Measurements from ENCODE around the gene SLC25A23.

SLC25A23 gene

DNA sequence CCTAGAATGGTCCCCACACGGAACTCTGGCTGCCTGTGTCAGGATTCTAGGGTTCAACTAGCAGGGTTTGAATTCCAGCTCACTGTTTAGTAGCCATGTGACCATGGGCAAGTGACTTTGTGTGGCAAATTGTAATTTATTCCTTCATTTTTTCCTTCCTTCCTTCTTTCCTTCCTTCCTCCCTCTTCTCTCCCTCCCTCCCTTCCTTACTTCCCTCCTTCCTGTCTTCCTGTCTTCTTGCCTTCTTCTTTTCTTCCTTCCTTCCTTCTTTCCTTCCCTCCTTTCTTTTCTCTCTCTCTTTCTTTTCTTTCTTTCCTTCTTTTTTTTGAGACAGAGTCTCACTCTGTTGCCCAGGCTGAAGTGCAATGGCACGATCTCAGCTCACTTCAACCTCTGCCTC lies 30.5 kb upstream of the SLC25A23 start:
- Mint-ChIP-seq H3K9me3 (peaks cover 9% of the 10 kb centered on the region), H3K4me1 (ENCODE audit: low read depth) (peaks cover 12% of the 10 kb centered on the region), H3K4me3 (peak overlapping the region; percentile 59), H3K36me3 (ENCODE audit: low read depth) (no peaks in the 10 kb centered on the region), H3K27me3 (ENCODE audit: low read depth) (no peaks in the 10 kb centered on the region), H3K27ac (peak overlapping the region; percentile 84)
- DNase-seq (ENCODE audit: low spot score): no peak

DNA sequence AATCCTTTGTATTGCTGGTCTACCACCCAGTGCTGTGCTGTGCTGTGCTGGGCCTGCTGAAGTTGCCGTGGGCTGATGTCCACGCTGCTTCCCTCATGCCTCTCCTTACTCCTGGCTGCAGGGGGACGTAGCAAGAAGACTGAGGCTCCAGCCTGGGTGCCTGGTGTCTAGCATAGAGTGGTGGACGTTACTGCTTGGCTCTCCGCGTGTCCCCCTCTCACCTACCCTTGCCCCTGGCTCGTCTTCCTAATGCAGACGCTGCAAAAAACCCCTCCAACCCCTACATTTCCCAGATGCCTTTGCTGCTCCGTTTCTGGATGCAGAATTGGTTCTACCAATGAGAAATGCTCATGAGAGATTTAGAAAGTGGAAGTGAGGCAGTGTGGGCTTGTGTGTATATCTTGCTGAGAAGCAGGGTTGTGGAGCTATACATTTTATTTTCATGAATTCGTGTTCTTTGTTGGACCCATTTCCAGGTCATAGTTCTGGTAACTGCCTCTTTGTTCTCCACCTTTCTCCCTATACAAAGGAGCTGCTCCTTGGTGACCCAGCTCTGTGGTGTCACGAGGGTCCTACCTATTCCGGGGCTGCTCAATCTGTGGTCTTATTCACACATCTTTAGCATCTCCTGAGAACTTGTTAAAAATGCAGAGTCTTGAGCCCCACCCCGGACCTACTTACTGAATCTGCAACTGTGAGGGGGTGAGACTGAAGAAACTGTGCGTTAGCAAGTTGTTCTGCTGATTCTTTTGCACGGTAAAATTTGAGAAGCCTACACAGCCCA lies 29.9 kb upstream of the SLC25A23 start:
- Mint-ChIP-seq H3K27me3 (ENCODE audit: low read depth) (no peaks in the 10 kb centered on the region), H3K27ac (peak overlapping the region; percentile 84), H3K4me3 (peak overlapping the region; percentile 59), H3K9me3 (peaks cover 9% of the 10 kb centered on the region), H3K4me1 (ENCODE audit: low read depth) (peaks cover 12% of the 10 kb centered on the region), H3K36me3 (ENCODE audit: low read depth) (no peaks in the 10 kb centered on the region)
- no peak for DNase-seq (ENCODE audit: low spot score)

DNA sequence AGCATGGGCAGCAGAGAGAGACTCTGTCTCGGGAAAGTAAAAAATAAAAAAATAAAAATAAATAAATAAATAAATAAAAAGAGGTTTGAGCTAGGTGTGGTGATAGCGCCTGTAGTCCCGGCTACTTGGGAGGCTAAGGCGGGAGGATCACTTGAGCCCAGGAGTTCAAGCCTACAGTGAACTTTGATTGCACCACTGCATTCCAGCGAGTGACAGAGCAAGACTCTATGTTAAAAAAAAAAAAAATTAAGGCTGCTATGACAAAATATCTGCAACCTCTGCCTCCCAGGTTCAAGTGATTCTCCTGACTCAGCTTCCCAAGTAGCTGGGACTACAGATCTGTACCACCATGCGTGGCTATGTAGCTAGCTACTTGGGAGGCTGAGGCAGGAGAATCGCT lies 25.2 kb upstream of the SLC25A23 start:
- Mint-ChIP-seq H3K4me1 (ENCODE audit: low read depth) (peaks cover 31% of the 10 kb centered on the region), H3K27ac (no peak overlapping the region), H3K36me3 (ENCODE audit: low read depth) (peaks cover 6% of the 10 kb centered on the region), H3K4me3 (no peak overlapping the region), H3K9me3 (no peaks in the 10 kb centered on the region), H3K27me3 (ENCODE audit: low read depth) (no peaks in the 10 kb centered on the region)
- DNase-seq (ENCODE audit: low spot score): no peak

DNA sequence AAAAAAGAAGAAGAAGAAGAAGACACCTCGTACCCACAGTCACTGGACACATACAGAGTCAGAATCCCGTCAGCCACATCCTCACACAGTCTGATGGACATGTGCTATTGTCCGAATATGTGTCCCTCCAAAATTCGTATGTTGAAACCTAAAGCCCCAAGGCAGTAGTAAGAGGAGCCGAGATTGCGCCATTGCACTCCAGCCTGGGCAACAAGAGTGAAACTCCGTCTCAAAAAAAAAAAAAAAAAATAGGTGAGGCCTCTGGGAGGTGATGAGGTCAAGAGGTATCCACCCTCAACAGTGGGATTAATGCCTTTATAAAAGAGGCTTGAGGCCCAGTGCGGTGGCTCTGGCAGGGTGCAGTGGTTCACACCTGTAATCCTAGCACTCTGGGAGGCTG lies 24.6 kb upstream of the SLC25A23 start:
- Mint-ChIP-seq H3K9me3 (no peaks in the 10 kb centered on the region), H3K4me3 (no peak overlapping the region), H3K36me3 (ENCODE audit: low read depth) (peaks cover 7% of the 10 kb centered on the region), H3K4me1 (ENCODE audit: low read depth) (peaks cover 26% of the 10 kb centered on the region), H3K27ac (no peak overlapping the region), H3K27me3 (ENCODE audit: low read depth) (no peaks in the 10 kb centered on the region)
- DNase-seq (ENCODE audit: low spot score): no peak

DNA sequence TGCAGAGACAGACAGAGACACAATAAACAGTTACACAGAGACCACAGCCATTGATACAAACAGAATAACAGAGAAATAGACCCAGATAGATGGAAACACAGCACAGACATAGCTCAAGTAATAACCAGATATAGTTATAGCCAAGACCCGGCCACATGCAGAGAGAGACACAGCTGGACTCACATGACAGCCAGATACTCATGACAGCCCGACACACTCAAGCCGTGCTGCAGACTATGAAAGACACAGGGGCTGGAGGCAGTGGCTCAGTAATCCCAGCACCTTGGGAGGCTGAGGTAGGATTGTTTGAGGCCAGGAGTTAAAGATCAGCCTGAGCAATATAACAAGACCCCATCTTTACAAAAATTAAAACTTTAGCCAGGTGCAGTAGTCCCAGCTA lies 23.6 kb upstream of the SLC25A23 start:
- Mint-ChIP-seq H3K27ac (peak overlapping the region; percentile 16), H3K4me1 (ENCODE audit: low read depth) (peaks cover 24% of the 10 kb centered on the region), H3K4me3 (no peak overlapping the region), H3K36me3 (ENCODE audit: low read depth) (peaks cover 7% of the 10 kb centered on the region), H3K9me3 (no peaks in the 10 kb centered on the region), H3K27me3 (ENCODE audit: low read depth) (no peaks in the 10 kb centered on the region)
- no peak for DNase-seq (ENCODE audit: low spot score)

DNA sequence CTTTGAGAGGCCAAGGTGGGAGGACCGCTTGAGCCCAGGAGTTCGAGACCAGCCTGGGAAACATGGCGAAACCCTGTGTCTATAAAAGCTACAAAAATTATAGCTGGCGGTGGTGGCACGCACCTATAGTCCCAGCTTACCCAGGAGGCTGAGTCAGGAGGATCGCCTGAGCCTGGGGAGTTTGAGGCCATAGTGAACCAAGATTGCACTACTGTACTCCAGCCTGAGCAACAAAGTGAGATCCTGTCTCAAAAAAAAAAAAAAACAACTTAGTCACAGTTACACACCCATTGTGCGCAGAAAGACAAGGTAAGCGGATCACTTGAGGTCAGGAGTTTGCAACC lies 22.7 kb upstream of the SLC25A23 start:
- no peak for DNase-seq (ENCODE audit: low spot score)
- Mint-ChIP-seq H3K27me3 (ENCODE audit: low read depth) (no peaks in the 10 kb centered on the region), H3K4me3 (peak overlapping the region; percentile 98), H3K4me1 (ENCODE audit: low read depth) (peaks cover 24% of the 10 kb centered on the region), H3K9me3 (no peaks in the 10 kb centered on the region), H3K27ac (peak overlapping the region; percentile 94), H3K36me3 (ENCODE audit: low read depth) (peaks cover 7% of the 10 kb centered on the region)

DNA sequence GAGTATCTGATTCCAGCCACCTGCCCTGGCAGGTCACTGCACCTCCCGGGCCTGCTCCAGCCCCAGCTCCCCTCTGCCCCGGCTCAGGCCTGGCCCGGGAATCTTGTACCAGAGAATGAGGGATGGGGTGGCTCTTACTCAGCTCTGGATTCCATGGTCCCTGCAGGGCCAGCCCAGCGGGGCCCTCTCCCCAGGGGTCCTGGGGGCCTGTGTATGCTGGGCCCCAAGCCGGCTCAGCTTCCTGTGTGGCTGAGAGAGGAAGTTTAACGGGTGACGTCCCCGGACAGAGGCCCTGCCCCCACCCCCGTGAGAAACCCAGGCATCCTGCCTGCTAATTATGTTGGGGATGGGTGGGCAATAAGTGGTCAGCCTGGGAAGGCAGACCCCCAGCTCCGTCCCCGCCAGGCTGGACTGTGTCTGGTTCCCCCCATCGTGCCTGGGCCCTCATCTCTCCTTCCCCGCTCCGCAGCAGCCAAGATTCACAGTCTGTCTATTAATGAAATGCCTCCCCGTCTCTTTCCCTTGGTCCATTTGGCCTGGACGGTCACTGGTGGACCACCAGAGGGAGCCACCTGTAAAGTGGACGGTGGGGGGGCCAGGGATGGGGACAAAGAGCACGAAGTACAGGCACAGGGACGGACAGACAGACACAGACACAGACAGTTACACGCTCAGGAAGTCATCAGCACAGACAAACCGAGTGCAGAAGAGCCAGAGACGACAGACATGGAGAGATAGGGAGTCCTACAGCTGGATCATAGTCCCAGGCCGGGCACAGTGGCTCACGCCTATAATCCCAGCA lies 22.1 kb upstream of the SLC25A23 start, which contains the start of gene DENND1C:
Gene DENND1C, minus strand, starts transcription at position 247 of the 802 bp plus-strand sequence. Its CDS starts 92 bp downstream, at position 155.
- H3K4me3 Mint-ChIP-seq: peak within 1 kb of the TSS; percentile 98
- DNase-seq (ENCODE audit: low spot score): peak; percentile 60
- no peaks in the 10 kb centered on the region for H3K27me3 Mint-ChIP-seq (ENCODE audit: low read depth)
- no peaks in the 10 kb centered on the region for H3K9me3 Mint-ChIP-seq
- peak within 1 kb of the TSS; percentile 94 for H3K27ac Mint-ChIP-seq
- peaks cover 9% of the 10 kb centered on the region for H3K36me3 Mint-ChIP-seq (ENCODE audit: low read depth)
- H3K4me1 Mint-ChIP-seq (ENCODE audit: low read depth): peaks cover 24% of the 10 kb centered on the region

DNA sequence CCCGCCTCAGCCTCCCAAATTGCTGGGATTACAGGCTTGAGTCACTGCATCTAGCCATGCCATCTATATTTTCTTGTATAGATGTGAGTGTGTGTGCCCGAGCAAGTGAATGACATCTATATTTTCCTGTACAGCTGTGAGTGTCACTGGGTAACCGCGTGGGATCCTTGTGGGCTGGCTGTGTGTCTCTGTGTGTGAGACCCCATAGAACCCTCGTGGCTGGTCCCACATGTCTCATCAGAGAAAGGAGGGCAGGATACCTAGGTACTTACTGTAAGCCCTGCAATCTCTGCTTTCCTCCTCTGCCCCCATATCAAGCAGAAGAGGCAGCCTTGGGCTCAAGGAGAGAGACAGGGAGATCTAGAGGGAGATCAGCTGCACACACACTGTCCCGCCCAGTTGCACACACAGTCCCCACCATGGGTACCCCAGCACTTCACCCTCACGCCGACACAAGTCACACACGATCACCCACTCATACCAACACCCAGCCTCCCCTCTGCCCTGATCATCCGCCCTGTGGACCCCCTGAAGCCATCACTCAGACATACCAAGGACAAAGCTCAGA lies 21.3 kb upstream of the SLC25A23 start:
- Mint-ChIP-seq H3K27ac (peak overlapping the region; percentile 94), H3K4me1 (ENCODE audit: low read depth) (peaks cover 24% of the 10 kb centered on the region), H3K4me3 (peak overlapping the region; percentile 98), H3K27me3 (ENCODE audit: low read depth) (no peaks in the 10 kb centered on the region), H3K9me3 (no peaks in the 10 kb centered on the region), H3K36me3 (ENCODE audit: low read depth) (peaks cover 14% of the 10 kb centered on the region)
- DNase-seq (ENCODE audit: low spot score): peak; percentile 23

- Mint-ChIP-seq H3K4me1 (ENCODE audit: low read depth) (peaks cover 24% of the 10 kb centered on the region), H3K9me3 (no peaks in the 10 kb centered on the region), H3K36me3 (ENCODE audit: low read depth) (peaks cover 16% of the 10 kb centered on the region), H3K27me3 (ENCODE audit: low read depth) (no peaks in the 10 kb centered on the region), H3K27ac (peak overlapping the region; percentile 94), H3K4me3 (peak overlapping the region; percentile 98)
- DNase-seq (ENCODE audit: low spot score): no peak
Measured at GRCh38 chr19:6479836-6480398, 20.3 kb upstream of the SLC25A23 start.

DNA sequence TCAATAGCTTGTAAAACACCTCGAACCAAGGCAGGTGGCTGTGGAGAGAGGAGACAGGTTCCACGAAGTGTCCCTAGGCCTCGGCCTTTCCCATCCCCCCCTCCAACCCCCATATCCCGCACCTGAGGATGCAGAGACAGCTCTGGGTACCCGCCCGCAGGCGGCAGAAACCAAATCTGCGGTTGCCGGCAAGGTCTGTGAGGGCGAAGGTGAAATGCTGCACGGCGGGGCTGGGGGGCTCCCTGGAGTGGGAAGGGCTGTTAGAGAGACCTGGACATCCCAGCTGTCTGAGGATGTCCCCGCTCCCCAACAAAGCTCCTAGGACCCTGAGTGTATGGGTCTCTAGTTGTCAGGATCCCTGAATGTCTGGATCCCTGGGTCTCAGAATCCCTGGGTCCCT lies 19.2 kb upstream of the SLC25A23 start:
- no peak overlapping the region for H3K27ac Mint-ChIP-seq
- no peaks in the 10 kb centered on the region for H3K9me3 Mint-ChIP-seq
- H3K4me1 Mint-ChIP-seq (ENCODE audit: low read depth): peaks cover 24% of the 10 kb centered on the region
- no peaks in the 10 kb centered on the region for H3K27me3 Mint-ChIP-seq (ENCODE audit: low read depth)
- H3K4me3 Mint-ChIP-seq: no peak overlapping the region
- no peak for DNase-seq (ENCODE audit: low spot score)
- peaks cover 20% of the 10 kb centered on the region for H3K36me3 Mint-ChIP-seq (ENCODE audit: low read depth)

GRCh38 chr19:6476896-6477431 lies 17.4 kb upstream of the SLC25A23 start:
- no peaks in the 10 kb centered on the region for H3K27me3 Mint-ChIP-seq (ENCODE audit: low read depth)
- peaks cover 22% of the 10 kb centered on the region for H3K36me3 Mint-ChIP-seq (ENCODE audit: low read depth)
- H3K4me1 Mint-ChIP-seq (ENCODE audit: low read depth): peaks cover 17% of the 10 kb centered on the region
- H3K4me3 Mint-ChIP-seq: no peak overlapping the region
- DNase-seq (ENCODE audit: low spot score): no peak
- H3K27ac Mint-ChIP-seq: no peak overlapping the region
- H3K9me3 Mint-ChIP-seq: no peaks in the 10 kb centered on the region

DNA sequence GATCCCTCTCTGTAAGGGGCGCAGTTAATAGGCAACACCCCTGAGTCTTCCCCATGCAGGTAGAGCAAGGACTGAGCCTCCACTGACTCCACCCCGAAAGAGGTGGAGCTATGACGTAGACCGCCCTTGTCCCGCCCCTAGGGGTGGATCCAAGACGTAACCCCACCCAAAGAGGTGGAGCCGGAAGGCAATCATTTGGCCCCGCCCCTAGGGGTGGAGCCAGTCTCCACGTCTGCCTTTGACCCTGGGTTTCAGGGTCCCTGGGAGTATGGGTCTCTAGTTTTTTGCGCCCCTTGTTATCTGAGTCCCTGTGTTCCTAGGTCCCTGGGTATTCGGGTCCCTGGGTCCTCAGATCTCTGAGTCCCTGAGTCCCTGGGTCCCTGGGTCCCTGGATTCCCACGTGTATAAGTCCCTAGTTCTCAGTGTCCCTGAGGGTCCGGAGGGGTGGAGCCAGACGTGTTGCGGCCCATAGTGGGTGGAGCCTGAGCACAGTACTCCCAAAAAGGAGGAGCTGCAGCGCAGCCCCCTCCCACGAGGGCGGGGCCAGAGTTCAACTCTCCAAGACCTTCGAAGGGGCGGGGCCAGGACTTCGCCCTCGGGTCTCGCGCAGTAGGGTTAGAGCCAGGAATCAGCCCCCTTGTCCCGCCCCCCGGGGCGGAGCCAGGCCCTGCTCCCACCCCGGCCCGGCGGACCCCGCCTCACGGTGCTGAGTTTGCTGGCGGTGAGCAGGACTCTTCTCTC lies 16.7 kb upstream of the SLC25A23 start:
- H3K9me3 Mint-ChIP-seq: no peaks in the 10 kb centered on the region
- no peak overlapping the region for H3K27ac Mint-ChIP-seq
- peak; percentile 38 for DNase-seq (ENCODE audit: low spot score)
- H3K4me3 Mint-ChIP-seq: no peak overlapping the region
- peaks cover 13% of the 10 kb centered on the region for H3K4me1 Mint-ChIP-seq (ENCODE audit: low read depth)
- no peaks in the 10 kb centered on the region for H3K27me3 Mint-ChIP-seq (ENCODE audit: low read depth)
- peaks cover 22% of the 10 kb centered on the region for H3K36me3 Mint-ChIP-seq (ENCODE audit: low read depth)
